K562 (cell line): ENCODE results near the gene LCN1. TPM values are rescaled to one million over a fixed set of nuclear protein-coding genes. Genes with fewer than 3 reads are reported as not detected.

ENCODE experiments used
- ARID4B ChIP-seq: sonication (generic); formaldehyde crosslinking; IDR thresholded peaks from 2 replicates; pipeline ENCODE4 v1.8.0; 2022; ENCODE audit warnings: mild to moderate bottlenecking, missing genetic modification reagents
- BHLHE40 ChIP-seq: IDR thresholded peaks from 2 replicates; pipeline ENCODE4 v1.6.1; 2011; ENCODE audit warnings: low read length, improper control_type of control experiment
- CREM ChIP-seq: IDR thresholded peaks from 2 replicates; pipeline ENCODE4 v1.6.1; 2014; ENCODE audit warnings: antibody characterized with exemption, low read depth
- DMBX1 ChIP-seq: fragments of 250-450 bp; sonication (Bioruptor Pico); IDR thresholded peaks from 2 replicates; pipeline ENCODE4 v1.8.0; 2022; ENCODE audit warnings: inconsistent platforms, mild to moderate bottlenecking, moderate library complexity, borderline replicate concordance
- ELK1 ChIP-seq: sonication (generic); formaldehyde crosslinking; IDR thresholded peaks from 2 replicates; pipeline ENCODE4 v1.8.1; 2022; ENCODE audit warnings: missing genetic modification reagents
- JUNB ChIP-seq: fragments of 450-650 bp; formaldehyde crosslinking; conservative IDR thresholded peaks from 2 replicates; pipeline ENCODE4 v1.4.0; 2020; ENCODE audit warnings: mild to moderate bottlenecking
- KDM1A ChIP-seq, 2 experiments: fragments of 450-650 bp; IDR thresholded peaks; 2 replicates each; pipeline ENCODE4 v1.6.1; 2016; ENCODE audit warnings: mild to moderate bottlenecking in 2 of 2
- LEF1 ChIP-seq: fragments of 450-650 bp; IDR thresholded peaks from 2 replicates; pipeline ENCODE4 v1.6.1; 2016; ENCODE audit warnings: mild to moderate bottlenecking
- NFATC3 ChIP-seq: fragments of 450-650 bp; IDR thresholded peaks from 2 replicates; pipeline ENCODE4 v1.6.1; 2017; ENCODE audit warnings: mild to moderate bottlenecking
- NONO ChIP-seq, 2 experiments: fragments of 200-400 bp in 1 of 2; fragments of 450-650 bp in 1 of 2; formaldehyde crosslinking in 1 of 2; IDR thresholded peaks; 2 replicates each; pipeline ENCODE4 v1.6.1; 2017; ENCODE audit warnings: low read depth in 2 of 2, mild to moderate bottlenecking in 2 of 2, moderate library complexity in 2 of 2, low read length in 1 of 2
- PHB ChIP-seq: fragments of 250-450 bp; sonication (Bioruptor Pico); IDR thresholded peaks from 2 replicates; pipeline ENCODE4 v1.5.0; 2021
- TRIM24 ChIP-seq, 2 experiments: fragments of 450-650 bp; IDR thresholded peaks; 2 replicates each; pipeline ENCODE4 v1.6.1; 2016
- ZNF445 ChIP-seq: fragments of 250-450 bp; sonication (Bioruptor Pico); IDR thresholded peaks from 2 replicates; pipeline ENCODE4 v1.4.0; 2020; ENCODE audit warnings: low read depth, mild to moderate bottlenecking, moderate library complexity
- polyA plus RNA-seq, 8 experiments: library from polyadenylated mRNA; depleted of rRNA in 4 of 8; stranded (reverse) in 5 of 8; unstranded in 3 of 8; fragments of >200 nt; fragmentation: Nextera tagmentation in 2 of 8; fragmentation: Illumina TruSeq in 1 of 8; extraction: Ambion mirVana in 2 of 8; extraction: Trizol in 1 of 8; gene quantifications; 2 replicates each; pipeline versions ENCODE4 v1.2.1 to v1.2.3, GENCODE V29; 2011 to 2014; ENCODE audit warnings: inconsistent platforms in 1 of 8, missing spikeins in 1 of 8
- total RNA-seq, 7 experiments: library from RNA; depleted of rRNA in 6 of 7; stranded (reverse); fragments of >200 nt in 6 of 7; fragmentation: Illumina TruSeq in 2 of 7; extraction: Trizol in 2 of 7; gene quantifications; 2 replicates each; pipeline versions ENCODE4 v1.2.1 to v1.2.3, GENCODE V29; 2011 to 2021; ENCODE audit warnings: low replicate concordance in 1 of 7
- TF ChIP-seq, protein P1 (sequence below), 2 experiments: IDR thresholded peaks in 1 of 2; conservative IDR thresholded peaks in 1 of 2; 2 replicates each; pipeline ENCODE4 v1.6.1; 2016; ENCODE audit warnings: low read depth in 2 of 2, mild to moderate bottlenecking in 1 of 2, missing compliant biosample characterization in 1 of 2, missing genetic modification characterization in 1 of 2, moderate library complexity in 1 of 2
- TF ChIP-seq, protein P2 (sequence below): fragments of 450-650 bp; IDR thresholded peaks from 2 replicates; pipeline ENCODE4 v1.7.1; 2018; ENCODE audit warnings: mild to moderate bottlenecking, low read depth; ENCODE audit not compliant: partially characterized antibody
- TF ChIP-seq, protein P3 (sequence below): sonication (generic); formaldehyde crosslinking; IDR thresholded peaks from 2 replicates; pipeline ENCODE4 v1.8.0; 2022; ENCODE audit warnings: mild to moderate bottlenecking, missing genetic modification reagents

Gene LCN1
- total and polyA plus RNA-seq, 9 of the 15 experiments (the other 6 are each of a cell fraction or from before 2014, with no cell fraction given): not detected

GRCh38 chr9:135500525-135501260 is 20.5 kb upstream of the LCN1 start, which contains the start of gene MRPS2 (continued):
- TF ChIP-seq, protein P1, sequence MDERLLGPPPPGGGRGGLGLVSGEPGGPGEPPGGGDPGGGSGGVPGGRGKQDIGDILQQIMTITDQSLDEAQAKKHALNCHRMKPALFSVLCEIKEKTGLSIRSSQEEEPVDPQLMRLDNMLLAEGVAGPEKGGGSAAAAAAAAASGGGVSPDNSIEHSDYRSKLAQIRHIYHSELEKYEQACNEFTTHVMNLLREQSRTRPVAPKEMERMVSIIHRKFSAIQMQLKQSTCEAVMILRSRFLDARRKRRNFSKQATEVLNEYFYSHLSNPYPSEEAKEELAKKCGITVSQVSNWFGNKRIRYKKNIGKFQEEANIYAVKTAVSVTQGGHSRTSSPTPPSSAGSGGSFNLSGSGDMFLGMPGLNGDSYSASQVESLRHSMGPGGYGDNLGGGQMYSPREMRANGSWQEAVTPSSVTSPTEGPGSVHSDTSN (CRISPR knock-in tag; IDR thresholded peaks at IDR 0.05; ENCODE audit: low read depth): no peak
- TF ChIP-seq, protein P1 (tag; conservative IDR thresholded peaks at IDR 0.05; ENCODE audit: low read depth): no peak
- TF ChIP-seq LEF1 (no peak), ELK1 (CRISPR knock-in tag) (no peak), NFATC3 (no peak), NONO (IDR thresholded peaks at IDR 0.05; ENCODE audit: low read depth in 2 of 2, low read length in 1 of 2) (peak; percentile 45 to 68; a peak in 2 of 4 replicates), BHLHE40 (peak; percentile 94), JUNB (CRISPR knock-in tag) (no peak), CREM (peak; percentile 82), ZNF445 (CRISPR knock-in tag) (no peak), PHB (CRISPR knock-in tag) (no peak), ARID4B (CRISPR knock-in tag) (peak; percentile 72), DMBX1 (CRISPR knock-in tag) (no peak), TRIM24 (IDR thresholded peaks at IDR 0.05) (no peak), KDM1A (IDR thresholded peaks at IDR 0.05) (no peak)
- TF ChIP-seq, protein P2, sequence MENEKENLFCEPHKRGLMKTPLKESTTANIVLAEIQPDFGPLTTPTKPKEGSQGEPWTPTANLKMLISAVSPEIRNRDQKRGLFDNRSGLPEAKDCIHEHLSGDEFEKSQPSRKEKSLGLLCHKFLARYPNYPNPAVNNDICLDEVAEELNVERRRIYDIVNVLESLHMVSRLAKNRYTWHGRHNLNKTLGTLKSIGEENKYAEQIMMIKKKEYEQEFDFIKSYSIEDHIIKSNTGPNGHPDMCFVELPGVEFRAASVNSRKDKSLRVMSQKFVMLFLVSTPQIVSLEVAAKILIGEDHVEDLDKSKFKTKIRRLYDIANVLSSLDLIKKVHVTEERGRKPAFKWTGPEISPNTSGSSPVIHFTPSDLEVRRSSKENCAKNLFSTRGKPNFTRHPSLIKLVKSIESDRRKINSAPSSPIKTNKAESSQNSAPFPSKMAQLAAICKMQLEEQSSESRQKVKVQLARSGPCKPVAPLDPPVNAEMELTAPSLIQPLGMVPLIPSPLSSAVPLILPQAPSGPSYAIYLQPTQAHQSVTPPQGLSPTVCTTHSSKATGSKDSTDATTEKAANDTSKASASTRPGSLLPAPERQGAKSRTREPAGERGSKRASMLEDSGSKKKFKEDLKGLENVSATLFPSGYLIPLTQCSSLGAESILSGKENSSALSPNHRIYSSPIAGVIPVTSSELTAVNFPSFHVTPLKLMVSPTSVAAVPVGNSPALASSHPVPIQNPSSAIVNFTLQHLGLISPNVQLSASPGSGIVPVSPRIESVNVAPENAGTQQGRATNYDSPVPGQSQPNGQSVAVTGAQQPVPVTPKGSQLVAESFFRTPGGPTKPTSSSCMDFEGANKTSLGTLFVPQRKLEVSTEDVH: no peak
- TF ChIP-seq, protein P3, sequence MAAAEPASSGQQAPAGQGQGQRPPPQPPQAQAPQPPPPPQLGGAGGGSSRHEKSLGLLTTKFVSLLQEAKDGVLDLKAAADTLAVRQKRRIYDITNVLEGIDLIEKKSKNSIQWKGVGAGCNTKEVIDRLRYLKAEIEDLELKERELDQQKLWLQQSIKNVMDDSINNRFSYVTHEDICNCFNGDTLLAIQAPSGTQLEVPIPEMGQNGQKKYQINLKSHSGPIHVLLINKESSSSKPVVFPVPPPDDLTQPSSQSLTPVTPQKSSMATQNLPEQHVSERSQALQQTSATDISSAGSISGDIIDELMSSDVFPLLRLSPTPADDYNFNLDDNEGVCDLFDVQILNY (CRISPR knock-in tag): no peak
